Testis (tissue), 2 donors: ENCODE results near the gene EFEMP2.

Source experiments
- POLR2A ChIP-seq: fragments of 450-650 bp; IDR thresholded peaks from one replicate; pipeline ENCODE4 v1.6.1; 2017; ENCODE audit warnings: antibody characterized with exemption, mild to moderate bottlenecking, moderate library complexity
- TF ChIP-seq, protein P1 (sequence below), 3 experiments: fragments of 450-650 bp in 2 of 3; fragments of 200-600 bp in 1 of 3; sonication (generic) in 1 of 3; IDR thresholded peaks; one replicate each; pipeline ENCODE4 v1.5.1; 2016 to 2019; ENCODE audit warnings: antibody characterized with exemption in 3 of 3, mild to moderate bottlenecking in 2 of 3, moderate library complexity in 1 of 3

DNA sequence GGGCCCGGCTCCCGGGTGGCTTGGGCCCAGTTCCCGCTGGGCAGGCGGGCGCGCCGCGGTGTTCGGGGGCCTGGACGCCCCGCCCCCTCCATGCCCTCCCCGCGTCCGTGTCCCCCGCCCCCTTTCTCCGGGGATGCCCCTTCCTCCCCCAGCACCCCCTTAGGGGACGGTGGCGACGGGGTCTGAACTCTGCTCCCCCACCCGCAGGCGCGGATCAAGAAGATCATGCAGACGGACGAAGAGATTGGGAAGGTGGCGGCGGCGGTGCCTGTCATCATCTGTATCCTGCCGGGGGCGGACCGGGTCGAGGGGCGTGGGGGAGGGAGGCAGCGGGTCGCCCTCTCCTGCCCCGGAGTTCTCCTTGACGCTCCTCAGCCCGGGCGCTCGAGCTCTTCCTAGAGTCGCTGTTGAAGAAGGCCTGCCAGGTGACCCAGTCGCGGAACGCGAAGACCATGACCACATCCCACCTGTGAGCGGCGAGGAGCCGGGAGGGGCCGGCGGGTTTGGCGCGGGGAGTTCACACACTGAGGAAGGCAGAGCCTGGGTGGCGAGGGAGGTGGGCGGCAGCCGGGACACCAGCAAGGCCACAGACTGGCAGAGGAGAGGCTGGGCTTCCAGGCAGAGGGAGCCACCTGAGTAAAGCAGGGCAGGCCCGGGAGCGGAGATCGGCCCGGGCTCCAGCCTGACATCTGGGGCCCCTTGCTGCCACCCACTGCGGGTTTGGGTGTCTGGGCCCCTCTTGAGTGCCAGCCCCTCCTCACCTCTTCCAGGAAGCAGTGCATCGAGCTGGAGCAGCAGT, 47.2 kb upstream of the EFEMP2 start:
- TF ChIP-seq, protein P1, sequence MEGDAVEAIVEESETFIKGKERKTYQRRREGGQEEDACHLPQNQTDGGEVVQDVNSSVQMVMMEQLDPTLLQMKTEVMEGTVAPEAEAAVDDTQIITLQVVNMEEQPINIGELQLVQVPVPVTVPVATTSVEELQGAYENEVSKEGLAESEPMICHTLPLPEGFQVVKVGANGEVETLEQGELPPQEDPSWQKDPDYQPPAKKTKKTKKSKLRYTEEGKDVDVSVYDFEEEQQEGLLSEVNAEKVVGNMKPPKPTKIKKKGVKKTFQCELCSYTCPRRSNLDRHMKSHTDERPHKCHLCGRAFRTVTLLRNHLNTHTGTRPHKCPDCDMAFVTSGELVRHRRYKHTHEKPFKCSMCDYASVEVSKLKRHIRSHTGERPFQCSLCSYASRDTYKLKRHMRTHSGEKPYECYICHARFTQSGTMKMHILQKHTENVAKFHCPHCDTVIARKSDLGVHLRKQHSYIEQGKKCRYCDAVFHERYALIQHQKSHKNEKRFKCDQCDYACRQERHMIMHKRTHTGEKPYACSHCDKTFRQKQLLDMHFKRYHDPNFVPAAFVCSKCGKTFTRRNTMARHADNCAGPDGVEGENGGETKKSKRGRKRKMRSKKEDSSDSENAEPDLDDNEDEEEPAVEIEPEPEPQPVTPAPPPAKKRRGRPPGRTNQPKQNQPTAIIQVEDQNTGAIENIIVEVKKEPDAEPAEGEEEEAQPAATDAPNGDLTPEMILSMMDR (IDR thresholded peaks at IDR 0.05) = no peak
- no peak for TF ChIP-seq POLR2A
